Measurements from ENCODE around the gene SMYD3.

SMYD3 gene

DNA sequence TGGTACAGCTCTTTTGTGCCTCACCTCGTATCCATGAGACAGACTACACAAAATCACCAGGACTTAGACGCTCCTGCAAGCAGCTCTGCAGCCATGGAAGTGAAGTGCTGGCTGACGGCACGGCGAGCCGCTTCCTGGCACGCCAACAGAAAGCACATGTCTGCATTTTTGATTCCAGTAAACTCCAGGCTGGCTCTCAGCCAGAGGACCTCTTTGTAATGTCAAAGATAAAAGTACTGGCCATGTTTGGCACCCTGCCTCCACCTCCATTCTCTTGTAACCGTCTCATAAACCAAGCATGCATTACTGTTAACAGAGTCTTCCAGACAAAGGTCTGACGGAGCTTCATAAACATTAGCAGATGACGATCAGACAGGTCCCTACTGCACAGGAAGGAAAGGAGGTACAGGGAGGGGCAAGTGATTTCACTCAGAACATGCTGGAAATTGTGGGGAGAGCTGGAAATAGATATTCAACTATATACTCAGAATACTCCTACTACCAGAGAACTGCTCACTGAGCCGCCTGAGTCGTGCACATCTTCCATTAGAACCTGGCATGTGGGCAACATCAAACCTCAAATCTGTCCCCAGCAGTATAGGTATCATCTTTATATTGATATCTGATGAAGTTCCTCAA lies 632.0 kb downstream of the SMYD3 start:
- DNase-seq (ENCODE audit: low read depth, low spot score): no peak

DNA sequence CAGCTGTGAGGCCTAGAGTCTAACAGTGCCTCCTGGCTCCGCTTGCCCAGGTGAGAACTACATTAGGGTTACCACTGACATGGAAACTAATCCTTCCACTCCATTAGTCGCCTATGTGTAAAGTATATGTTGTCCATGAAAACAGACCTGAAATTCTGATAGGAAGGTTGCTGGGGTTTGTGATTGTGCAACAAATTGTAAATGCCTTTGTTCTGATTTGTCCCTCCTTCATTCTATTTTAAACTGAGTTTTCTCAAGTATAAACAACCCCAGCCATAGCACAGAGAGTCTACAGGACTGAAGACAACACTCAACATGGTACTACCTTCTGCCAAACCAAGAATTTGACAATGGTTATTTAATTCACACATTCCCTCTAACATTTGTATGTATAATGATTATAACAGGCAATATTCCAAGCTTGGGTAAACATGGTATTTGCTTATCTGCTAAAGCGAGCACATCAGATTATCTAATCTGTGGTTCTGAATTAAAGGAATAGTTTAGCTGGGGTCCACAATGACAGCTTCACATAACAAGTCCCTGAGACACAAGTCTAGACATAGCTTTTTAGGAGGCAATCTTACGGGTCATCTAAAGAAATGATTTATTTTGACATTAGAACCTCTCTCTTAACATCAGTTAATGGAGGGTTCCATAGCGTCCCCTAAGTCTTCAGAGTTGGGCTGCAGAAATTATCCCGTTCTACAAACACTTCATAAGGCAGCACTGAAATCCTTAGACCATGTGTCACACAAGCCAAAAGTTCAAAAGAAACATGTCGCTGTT lies 633.0 kb downstream of the SMYD3 start:
- no peak for DNase-seq (ENCODE audit: low read depth, low spot score)

DNA sequence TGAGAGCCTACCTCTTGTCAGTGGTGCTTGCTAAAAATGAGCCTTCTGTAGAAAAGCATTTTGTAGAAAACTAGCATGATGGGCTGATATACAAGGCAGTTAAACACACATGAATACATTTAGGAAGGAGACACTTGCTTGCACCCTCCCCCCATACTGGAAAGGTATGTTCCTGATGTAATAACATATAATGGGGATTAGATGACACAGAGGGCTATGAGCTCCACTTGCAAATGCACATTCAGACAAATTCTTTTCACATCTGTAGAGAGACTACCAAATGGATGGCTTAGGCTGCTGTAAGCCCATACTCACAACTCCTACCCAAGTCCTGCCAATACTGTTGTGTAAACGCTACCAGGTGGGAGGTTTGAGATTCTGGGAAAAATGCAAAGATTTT lies 634.0 kb downstream of the SMYD3 start:
- DNase-seq (ENCODE audit: low read depth, low spot score): no peak

DNA sequence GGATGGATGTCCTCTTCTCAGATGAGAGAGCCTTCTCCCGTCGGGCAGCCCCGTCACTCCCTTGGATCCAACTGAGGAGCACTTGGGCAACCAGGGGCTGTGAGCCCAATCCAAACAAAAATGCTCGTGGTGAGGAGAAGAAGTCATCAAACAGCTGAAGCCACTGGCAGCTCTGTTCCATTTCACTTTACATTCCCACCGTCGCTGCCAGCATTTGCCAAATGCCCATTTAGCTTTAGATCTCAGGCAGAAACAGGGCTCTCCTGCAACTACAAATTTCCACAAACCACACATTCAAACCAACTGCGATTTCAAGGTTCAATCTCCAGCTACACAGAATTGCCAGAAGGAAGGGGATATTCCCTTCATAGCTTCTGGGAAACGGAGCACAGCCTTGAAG lies 634.6 kb downstream of the SMYD3 start:
- DNase-seq (ENCODE audit: low read depth, low spot score): no peak

DNA sequence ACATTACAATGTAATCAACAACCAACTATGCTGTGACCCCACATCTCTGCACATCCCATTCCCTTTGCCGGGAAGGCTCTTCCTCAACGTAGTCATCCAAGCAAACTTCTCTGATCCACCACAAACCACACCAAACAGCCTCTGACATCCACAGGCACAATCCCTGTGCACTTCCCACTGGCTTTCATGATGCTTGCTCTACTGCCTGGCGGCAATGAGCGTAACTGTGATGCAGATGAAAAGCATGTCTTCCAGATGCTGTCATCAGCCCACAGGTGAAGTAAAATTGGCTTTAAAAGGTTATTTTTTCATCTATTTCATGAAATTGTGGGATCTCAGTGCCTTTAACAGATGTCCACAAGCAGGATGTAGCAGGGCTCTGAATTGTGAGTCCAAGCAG lies 635.2 kb downstream of the SMYD3 start:
- no peak for DNase-seq (ENCODE audit: low read depth, low spot score)

DNA sequence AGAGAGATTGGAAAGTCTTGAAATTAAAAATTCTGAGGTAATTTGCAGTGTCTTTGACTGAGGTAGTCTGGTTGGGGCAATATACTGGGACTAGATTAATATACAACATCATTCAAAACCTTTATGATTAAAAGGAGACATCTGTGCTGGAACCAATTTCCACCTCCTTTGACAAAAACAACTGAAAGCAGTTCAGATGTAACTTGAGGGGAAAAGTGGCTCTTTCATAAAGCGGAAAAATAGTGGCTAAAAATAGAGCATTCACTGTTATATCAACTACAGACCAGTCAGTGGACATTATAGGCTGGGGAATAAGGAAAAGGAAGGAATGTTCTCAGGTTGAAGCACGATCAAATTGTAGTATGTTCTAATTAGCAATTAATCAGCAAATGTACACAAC lies 635.9 kb downstream of the SMYD3 start:
- DNase-seq (ENCODE audit: low read depth, low spot score): no peak

DNA sequence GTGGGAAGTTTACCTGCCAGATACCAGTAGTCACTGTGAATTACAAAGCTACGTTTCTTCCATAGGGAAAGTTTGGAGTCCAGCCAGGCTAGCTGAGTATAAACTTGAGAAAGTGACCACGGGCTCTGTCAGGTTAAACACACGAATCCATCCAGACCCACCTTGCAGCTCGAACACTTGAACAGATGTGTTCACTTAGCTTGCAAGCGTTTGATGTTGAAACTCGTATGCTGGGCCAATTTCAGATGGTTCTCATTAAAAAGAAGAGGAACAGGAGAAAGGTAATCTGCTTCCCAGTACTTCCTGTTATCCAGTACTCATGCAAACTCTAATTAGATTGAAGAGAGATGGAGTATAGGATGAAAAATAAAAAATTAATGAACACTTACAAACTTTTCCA lies 636.4 kb downstream of the SMYD3 start:
- DNase-seq (ENCODE audit: low read depth, low spot score): no peak

DNA sequence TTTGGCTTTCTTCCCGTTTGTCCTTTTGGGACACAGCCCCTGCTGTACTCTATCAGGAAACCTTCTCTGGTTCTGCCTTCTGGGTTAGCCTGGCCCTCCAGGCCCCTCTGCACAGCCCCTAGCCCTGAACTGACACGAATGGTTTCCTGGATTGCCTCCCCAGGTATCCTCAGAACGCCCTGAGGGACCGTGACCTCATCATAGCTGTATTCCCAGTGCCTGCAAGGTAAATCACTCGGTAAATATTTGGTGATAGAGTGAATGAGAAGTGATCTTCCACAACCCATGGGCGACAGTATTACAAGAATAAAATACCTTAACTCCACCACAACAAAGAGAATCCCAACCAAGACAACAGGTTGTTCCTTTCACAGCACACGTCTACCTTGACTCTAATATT lies 637.2 kb downstream of the SMYD3 start:
- peak; percentile 36 for DNase-seq (ENCODE audit: low read depth, low spot score)

DNA sequence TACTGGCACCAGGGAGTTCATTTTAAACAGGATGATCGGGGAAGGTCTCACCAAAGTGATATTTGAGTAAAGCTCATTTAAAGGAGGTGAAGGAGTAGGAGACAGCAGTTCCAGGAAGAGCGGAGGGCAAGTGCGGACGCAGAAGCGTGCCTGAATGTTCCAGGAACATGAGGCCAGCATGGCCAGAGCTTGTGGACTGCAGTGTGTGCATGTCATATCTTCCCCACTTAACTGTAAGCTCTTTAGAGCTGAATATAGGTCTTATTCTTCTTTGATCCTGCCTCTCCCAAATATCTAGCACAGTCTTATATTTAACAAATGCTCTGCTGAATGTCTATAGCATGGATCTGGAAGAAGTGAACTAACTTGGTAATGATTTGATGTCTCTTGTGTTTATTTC lies 639.3 kb downstream of the SMYD3 start:
- DNase-seq (ENCODE audit: low read depth, low spot score): no peak

DNA sequence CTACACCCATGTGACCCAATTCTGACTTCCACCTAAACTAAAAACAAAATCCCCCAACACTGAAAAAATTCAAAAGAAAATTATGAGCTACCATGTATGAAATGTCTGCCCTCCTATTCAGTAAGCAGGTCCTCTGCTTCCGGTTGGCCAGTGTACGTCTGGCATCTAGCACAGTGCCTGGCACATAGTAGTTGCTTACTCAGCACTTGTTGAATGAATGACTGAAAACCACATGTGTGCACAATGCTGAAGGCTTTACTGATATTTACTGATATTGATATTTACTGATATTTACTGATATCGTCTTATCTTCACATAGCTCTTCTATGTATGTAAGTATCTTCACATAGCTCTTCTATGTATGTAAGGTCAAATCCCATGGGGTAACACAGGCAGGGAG lies 642.2 kb downstream of the SMYD3 start:
- no peak for DNase-seq (ENCODE audit: low read depth, low spot score)

DNA sequence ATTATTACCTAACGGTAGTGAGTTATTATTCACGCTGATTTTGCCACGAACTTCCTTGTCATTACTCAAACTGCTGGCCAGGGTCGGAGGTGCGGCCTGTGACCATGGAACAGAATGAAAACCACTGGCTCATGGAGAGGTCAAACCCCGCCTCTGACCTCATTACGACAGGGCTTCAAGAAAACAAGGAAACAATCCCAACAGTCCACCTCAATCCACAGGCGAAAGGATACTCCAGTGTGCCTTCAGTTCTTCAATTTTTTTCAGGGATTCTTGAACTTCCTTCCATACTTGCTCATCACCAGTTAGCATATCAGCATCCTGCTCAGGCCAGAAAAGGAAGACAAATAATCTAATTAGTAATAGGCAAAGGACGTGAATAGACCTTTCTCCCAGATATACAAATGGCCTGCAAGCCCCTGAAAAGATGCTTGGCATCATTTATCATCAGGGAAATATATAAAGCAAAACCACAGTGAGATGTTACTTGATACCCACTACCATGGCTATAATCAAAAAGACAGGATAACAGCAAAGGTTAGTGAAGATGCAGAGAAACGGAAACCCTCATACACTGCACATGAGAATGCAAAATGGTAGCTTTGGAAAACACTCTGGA lies 643.4 kb downstream of the SMYD3 start:
- no peak for DNase-seq (ENCODE audit: low read depth, low spot score)

DNA sequence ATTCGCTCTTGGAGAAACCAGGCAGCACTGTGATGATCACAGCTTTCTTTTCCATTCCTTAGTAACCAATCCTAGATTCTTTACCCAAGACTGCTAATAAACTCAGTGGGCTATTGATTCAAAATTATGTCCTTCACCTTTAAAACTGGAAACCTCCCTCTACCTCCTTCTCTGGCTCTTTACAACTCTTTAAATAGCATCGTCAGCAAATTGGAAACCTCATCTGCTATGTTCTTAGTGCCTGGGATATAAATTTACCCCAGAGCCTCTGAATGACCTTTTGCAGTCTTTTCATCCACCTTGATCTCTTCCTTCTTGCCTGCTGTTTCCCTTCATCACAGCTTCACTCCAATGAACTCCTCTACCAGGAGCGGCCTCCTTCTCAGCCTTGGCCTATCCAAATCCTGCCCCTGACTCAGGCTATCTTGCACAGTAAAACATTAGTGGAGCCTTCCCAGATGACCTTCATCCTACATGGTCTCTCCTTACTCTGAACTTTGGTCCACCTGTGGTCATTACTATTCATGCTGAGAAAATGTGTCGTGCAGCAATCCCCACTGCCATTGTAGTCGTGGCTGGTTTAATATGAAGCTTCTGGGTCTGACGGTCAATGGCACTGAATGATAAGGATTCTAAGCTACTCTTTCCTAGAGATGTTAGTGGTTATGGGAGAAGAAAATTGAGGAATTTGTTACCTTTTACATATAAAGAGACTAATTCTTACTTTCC lies 644.1 kb downstream of the SMYD3 start:
- no peak for DNase-seq (ENCODE audit: low read depth, low spot score)

DNA sequence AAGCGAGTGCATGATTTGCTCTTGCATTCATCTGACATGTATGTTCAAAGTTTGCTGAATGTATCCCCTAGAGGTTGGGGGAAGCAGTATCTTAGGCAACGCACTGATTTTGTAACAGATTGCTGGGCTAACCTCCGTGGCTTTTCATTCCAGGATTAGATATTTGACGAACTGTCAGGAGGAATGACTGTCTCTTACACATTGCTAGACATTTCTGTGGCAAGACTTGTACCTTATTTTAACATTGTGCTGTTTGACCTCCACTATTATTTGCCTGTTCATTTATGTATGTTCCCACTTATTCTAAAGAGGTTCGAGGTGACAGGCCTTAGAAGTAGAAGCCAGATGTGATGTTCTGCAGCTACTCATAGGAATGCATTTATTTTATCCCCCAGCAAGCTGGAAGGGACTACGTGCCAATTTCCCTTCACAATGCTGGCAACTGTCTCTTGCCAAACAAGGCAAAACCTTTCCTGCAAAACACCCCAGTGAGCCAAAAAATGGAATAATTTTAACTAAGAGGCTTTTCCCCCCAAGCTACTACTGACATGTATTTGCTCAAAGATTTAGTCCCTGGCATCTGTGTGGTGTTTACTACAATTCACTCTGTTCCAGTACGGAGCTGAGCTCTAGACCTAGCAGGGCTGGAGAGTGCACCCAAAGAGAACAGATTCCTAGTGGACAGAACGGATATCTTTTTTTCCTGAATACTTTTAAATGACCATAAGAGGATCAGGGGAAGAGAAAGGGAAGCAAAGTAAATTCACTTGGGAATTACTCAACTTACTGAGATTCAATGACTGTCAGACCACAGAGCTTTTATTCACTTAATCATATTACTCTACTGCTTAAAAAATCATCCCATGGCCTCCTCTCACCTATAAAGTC lies 646.2 kb downstream of the SMYD3 start:
- no peak for DNase-seq (ENCODE audit: low read depth, low spot score)

DNA sequence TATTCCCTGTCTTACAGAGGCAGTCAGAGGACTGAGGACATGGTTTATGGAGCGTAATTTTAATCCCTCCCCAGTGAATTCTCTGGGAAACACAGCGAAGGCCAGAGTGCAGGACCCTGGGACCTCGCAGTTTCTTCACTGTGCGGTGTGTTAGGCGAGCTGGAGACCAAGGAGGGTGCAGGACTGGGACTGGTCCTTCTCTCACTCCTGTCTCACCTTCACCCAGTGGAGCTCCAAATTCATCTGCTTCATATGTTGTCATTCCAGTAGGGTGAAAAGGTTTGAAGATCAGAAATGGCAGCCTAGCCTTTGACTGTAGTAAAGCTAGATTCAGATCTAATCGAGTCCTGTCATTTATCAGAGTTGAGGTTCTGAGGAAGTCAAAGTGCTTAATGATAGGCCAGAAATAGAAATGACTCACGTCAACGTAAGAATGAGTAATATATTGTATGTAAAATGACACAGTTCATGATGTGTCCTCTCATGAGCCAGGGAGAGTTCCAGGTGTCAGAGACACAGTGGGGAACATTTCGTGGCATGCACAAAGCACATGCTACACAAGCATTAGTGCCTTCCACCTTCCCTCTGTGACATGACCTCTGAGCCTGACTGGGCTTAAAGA lies 647.5 kb downstream of the SMYD3 start:
- DNase-seq (ENCODE audit: low read depth, low spot score): no peak

DNA sequence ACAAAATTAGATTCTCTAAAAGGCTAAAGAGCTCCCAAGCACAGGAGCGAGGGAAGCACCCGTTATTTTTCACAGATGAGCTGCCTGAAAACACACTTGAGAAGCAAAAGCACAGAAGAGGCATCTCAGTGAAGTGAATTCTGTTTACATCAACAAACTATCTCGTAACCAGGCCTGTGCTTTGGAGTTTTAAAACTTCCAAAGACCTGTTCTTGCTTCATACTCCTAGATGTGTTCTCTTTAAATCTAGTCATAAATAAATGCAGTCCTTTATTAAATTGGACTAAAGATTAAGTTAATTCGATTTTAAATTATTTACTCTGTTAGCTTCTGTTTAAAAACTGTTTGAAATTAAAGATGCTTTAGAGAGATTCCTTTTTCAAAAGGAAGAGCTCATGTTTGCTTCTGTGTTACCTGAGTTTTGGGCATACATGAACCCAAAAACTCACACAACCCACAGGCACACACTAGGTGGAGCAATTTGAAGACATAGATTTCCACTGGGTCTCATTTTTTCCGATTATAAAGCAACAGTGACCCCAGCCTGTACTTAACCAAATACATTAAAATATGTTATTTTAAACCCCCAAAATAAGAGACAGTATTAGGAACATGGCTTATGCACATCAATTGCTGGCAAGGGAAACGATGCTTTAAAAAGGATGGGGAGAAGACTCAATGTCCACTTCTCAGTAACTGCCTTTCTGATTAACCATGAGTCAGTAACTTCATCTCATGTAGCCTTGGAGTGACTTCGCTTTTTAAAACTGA lies 648.2 kb downstream of the SMYD3 start:
- no peak for DNase-seq (ENCODE audit: low read depth, low spot score)

DNA sequence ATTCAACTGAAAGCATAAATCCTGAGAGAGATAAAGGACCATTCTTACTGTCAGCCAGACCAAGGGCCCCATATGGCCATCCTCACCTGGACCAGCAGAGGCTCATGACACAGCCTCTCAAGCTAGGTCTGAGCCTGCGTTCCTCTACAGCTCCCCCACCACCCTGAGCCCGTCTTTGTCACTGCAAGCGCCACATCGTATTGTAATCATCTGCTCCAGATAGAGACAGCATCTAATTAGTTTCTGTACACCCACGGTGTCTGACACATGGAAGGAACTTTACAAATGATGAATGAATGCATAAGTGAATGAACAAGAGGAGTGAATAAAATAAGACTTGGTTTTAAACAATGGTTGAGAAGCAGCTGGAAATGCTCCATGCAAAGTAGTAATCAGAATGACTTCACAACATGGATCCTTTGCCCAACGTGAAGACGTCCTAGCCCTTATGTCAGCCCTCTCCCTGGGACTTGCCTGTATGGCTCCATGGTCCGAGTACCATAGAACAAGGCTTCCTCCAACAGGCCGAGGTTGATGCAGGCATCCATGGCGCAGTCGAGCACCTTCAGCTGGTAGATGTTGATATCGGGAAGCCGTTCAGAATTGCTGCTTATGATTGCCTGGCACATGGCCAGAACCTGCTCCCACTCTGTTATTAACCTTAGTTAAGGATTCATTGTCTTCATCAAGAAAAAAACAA lies 648.9 kb downstream of the SMYD3 start:
- no peak for DNase-seq (ENCODE audit: low read depth, low spot score)

DNA sequence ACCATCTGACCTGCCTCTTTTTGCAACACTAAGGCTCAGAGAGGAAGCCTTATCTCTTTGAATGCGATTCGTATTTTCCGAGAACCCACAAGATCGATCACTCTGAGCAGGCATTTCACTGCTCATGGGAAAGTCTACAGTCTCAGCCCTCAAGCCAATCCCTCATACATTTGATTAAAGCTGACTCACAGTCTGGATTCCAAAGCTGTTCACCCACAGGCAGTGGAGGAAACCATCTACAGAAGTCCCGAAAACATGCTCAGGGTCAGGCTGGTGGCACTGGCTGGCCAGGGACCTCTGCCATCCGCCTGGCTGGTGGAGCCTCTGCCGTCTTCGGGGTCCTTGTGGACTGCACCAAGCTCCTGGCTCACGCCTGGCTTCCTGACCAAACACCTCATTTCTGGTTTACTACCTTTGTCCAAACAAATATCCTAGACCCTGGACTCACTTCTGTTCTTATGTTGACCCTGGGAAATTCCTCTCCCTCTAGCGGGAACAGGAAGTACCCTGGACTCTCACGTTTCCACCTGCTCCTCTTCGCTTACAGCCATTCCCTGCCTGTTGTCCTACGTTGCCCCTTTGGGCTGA lies 650.0 kb downstream of the SMYD3 start:
- DNase-seq (ENCODE audit: low read depth, low spot score): peak; percentile 22

DNA sequence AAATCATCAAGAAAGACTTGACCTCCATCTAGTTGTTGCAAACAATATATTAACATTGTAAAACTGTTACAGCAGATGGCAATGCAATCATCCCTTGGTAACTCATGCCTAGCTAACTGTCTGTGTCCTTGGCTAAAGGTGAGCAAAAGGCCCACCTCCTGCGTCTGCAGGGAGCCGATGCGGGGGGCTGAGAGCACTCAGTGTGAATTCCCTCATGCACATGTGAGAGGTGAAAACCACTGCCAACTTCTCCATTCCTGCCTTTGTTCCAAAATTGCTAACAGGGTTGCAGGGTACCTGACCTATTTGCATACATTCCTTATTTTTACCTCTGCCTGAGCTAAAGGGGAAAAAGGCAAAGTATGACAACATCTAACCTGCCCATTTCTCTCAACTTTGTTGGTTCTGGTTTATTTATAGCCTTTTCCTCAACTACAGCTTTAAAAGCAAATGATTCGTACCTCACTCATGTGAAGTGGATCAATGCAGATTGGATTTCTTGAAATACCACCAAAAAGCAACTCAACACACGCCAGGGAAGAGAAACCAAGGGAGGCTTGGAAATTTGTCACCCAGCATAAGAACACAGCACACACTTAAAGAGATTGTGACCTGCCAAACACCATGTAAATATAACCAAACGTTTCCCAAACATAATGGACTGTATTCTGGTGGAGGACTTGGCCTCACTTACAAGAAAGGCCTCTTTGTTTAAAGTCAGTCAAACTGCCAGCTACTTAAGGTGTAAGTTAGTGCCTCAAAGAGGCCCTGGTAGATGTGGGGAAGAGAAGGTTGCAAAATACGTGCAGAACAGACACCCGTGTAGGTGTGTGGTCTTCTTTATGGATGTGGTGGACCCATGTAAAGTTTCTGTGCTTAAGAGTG lies 651.0 kb downstream of the SMYD3 start:
- DNase-seq (ENCODE audit: low read depth, low spot score): no peak
